GM12801 (cell line): ENCODE measurements around the gene CCDC82.

Source experiments
- TF ChIP-seq, protein P1 (sequence below): IDR thresholded peaks from one replicate; pipeline ENCODE4 v1.5.1; 2011; ENCODE audit warnings: control low read depth; ENCODE audit not compliant: insufficient read length; ENCODE audit errors: extremely low read depth

CCDC82 gene

GRCh38 chr11:96357794-96358193 is 31.9 kb downstream of the CCDC82 start:
- TF ChIP-seq, protein P1, sequence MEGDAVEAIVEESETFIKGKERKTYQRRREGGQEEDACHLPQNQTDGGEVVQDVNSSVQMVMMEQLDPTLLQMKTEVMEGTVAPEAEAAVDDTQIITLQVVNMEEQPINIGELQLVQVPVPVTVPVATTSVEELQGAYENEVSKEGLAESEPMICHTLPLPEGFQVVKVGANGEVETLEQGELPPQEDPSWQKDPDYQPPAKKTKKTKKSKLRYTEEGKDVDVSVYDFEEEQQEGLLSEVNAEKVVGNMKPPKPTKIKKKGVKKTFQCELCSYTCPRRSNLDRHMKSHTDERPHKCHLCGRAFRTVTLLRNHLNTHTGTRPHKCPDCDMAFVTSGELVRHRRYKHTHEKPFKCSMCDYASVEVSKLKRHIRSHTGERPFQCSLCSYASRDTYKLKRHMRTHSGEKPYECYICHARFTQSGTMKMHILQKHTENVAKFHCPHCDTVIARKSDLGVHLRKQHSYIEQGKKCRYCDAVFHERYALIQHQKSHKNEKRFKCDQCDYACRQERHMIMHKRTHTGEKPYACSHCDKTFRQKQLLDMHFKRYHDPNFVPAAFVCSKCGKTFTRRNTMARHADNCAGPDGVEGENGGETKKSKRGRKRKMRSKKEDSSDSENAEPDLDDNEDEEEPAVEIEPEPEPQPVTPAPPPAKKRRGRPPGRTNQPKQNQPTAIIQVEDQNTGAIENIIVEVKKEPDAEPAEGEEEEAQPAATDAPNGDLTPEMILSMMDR: no peak

DNA sequence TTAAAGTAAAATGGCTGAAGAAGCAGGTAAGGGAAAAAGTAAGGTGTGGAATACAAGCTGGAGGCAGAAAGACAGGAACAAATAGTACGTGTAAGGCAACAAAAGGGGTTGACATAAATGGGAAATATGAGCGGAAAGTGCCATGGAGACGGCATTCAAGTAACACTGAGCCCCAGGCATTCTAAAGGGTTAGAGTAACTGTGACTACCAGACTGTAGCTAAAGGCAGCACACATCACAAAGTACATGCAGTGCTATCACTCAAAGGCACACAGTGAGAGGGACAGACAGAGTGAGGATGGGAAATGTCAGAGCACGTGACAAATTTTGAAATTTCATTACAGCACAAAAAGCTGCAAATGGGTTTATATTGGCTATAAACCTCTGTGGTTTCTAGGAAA is 32.9 kb downstream of the CCDC82 start:
- TF ChIP-seq, protein P1: no peak

DNA sequence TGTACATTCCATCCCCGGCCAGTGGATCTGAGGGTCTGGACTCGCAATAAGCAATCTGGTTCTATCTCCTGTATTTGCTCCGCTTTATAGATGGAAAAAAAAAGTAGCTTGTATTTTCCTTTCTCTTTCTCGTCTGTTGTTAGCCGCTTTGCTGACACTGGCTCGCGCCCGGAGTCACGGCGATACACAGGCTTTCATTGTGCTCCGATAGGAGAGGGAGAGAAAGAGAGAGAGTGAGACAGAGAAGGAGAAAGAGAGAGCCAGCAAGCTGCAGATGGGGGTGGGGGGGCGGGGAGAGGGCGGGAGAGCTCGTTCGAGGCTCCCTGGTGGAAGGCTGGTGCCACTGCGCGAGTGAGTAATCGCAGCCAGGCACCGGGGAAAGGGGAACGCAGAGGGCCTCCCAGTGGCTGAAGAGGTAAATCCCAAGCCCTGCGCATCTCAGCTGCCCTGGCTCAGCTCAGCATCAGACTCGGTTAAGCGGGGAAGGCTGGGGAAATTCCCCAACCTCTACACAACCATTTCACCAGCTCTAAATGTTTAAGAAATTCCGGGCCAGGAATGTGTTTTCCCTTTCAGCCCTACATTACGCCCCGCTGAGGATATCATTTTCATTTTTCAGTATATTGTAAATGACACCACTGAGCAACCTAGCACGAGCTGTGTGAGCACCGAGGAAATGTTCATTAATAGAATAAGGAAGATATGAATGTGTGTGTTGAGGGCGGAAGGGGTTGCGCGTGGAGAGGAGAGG is 46.6 kb downstream of the CCDC82 start, which contains the start of gene MAML2:
Gene MAML2, minus strand, starts transcription at position 235 of the 751 bp plus-strand sequence. CDS start 1,300 bp downstream, outside the sequence.
- TF ChIP-seq, protein P1: no peak

GRCh38 chr11:96342014-96342960 is 47.4 kb downstream of the CCDC82 start:
- TF ChIP-seq, protein P1: no peak

- TF ChIP-seq, protein P1: no peak
These were observed 48.3 kb downstream of the CCDC82 start for GRCh38 chr11:96341211-96342013.

DNA sequence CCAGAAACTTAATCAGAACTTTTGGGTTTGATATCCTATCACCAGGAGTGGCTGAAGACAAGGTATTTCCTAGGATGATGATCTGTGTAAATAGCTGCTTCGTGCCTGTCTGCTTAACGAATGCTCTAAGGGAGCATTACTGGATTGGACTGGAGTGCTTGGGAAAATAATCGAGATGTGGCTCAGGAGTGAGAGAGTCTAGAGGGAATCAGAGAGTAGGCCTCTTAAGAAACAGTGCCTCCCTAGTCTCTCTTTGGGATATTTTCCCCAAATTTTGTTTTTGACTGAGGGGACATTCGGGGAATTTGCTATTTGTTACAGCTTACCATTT is 49.2 kb downstream of the CCDC82 start:
- TF ChIP-seq, protein P1: no peak
